CD8-positive, alpha-beta T cell (primary cell): Measurements from ENCODE around the gene KIR3DL2. TPM values are rescaled to one million over a fixed set of nuclear protein-coding genes. Genes with fewer than 3 reads are reported as not detected.

Experiments
- total RNA-seq, 46 experiments: library from RNA in 2 of 46; stranded (reverse) in 2 of 46; gene quantifications; one replicate each; pipeline ENCODE4 v1.2.3 and lab custom pipeline; 2021 to 2026

The KIR3DL2 gene
- total RNA-seq, 2 experiments from 2014 or later, result 1.00 to 1.5 TPM

Other genes starting within 250 kb of the KIR3DL2 start
- gene LILRB1, start 220.0 kb upstream of the KIR3DL2 start, total RNA-seq, result 1 to 10 TPM in 1 of 2 experiments, under 1 TPM in 1; 0.87 to 1.6 TPM
- gene LILRB4, start 187.5 kb upstream of the KIR3DL2 start, total RNA-seq, result under 1 TPM in 1 of 2 experiments, not detected in 1; 0.46 TPM
- under 1 TPM in 1 of 2 experiments, not detected in 1; 0.19 TPM for gene KIR3DL3, start 126.0 kb upstream of the KIR3DL2 start, total RNA-seq
- gene KIR2DL3, start 111.9 kb upstream of the KIR3DL2 start, total RNA-seq, result under 1 TPM; 0.19 to 0.61 TPM
- under 1 TPM; 0.28 to 0.35 TPM for gene KIR2DL1, start 80.7 kb upstream of the KIR3DL2 start, total RNA-seq
- gene KIR2DL4, start 46.8 kb upstream of the KIR3DL2 start, total RNA-seq, result not detected
- under 1 TPM; 0.16 to 0.19 TPM for gene KIR3DL1, start 34.0 kb upstream of the KIR3DL2 start, total RNA-seq
- under 1 TPM; 0.62 to 0.75 TPM for gene KIR2DS4, start 17.8 kb upstream of the KIR3DL2 start, total RNA-seq
- gene FCAR, start 23.8 kb downstream of the KIR3DL2 start, total RNA-seq, result under 1 TPM in 1 of 2 experiments, not detected in 1; 0.43 TPM
- 1 to 10 TPM; 1.4 to 1.7 TPM for gene NCR1, start 55.7 kb downstream of the KIR3DL2 start, total RNA-seq
- gene NLRP7, start 97.1 kb downstream of the KIR3DL2 start, total RNA-seq, result not detected
- 1 to 10 TPM; 9.4 to 9.7 TPM for gene NLRP2, start 115.9 kb downstream of the KIR3DL2 start, total RNA-seq
- gene GP6, start 187.8 kb downstream of the KIR3DL2 start, total RNA-seq, result under 1 TPM; 0.56 to 0.57 TPM
- 10 to 100 TPM; 12.4 to 13.4 TPM for gene RDH13, start 212.7 kb downstream of the KIR3DL2 start, total RNA-seq
- gene EPS8L1, start 225.4 kb downstream of the KIR3DL2 start, total RNA-seq, result 1 to 10 TPM; 4.8 to 6.2 TPM